Measurements from ENCODE around the gene ALOX5AP.
A peak's percentile ranks its signal among the peaks of the same experiment; 100 is the strongest.

The ALOX5AP gene

GRCh38 chr13:30802501-30802900, 67.2 kb downstream of the ALOX5AP start:
- no peak for DNase-seq

GRCh38 chr13:30802953-30803478, 67.7 kb downstream of the ALOX5AP start:
- peak; percentile 75 for DNase-seq

DNA sequence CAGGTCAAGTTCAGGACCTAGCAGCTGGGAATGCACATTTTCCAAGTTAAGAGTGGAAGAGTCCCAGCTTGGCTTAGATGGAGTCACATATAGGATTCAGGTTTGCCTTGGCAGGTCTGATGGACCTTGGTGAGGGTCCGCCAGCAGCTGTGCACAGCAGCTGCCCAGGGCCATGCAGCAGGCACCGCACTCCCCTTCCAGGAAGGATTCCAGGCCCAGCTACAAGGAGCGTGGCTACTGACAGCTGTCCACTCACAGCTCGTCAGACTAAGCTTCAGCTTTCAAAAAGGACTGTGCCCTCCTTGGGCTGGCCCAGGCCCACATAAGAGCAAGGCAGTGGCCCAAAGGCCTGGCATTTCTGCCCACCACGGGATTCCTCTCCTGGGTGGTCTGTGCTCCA, 68.4 kb downstream of the ALOX5AP start:
- DNase-seq, result no peak

DNA sequence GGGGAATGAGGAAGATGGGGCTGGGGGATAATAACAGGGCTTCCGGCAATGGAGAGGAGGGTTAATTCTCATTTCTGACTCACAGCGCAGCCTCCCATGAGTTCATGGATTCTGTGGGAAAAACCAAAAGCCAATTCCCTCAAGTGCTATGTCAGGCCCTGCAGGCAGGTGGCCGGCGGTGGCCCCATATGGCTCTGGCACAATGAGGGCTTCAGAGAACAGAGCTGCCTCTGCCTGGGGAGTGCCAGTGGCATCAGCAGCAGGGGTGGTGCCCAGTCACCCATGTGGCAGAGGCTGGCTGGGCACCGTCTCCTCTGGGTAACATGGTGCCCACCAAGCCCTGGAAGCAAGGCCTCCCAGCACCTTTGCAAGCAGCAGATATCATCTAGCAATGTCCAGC, 69.1 kb downstream of the ALOX5AP start:
- peak; percentile 65 for DNase-seq

DNA sequence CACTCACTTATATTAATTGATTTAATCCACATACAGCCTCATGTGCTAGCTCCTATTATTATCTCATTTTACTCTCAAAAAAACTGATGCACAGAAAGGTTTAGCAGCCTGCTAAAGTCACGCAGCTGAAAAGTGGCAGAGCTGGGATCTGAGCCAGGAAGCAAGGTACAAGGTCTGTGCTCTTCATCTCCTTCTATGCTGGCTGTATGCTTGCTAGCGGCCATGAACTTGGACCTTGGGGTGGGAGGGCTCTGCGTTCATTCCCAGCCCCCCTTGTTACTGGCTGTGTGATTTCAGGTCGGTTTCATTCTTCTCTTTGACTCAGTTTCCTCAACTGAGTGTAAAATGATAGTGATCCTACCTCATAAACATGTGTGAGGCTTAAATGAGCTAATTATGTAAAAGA, 69.8 kb downstream of the ALOX5AP start:
- no peak for DNase-seq

DNA sequence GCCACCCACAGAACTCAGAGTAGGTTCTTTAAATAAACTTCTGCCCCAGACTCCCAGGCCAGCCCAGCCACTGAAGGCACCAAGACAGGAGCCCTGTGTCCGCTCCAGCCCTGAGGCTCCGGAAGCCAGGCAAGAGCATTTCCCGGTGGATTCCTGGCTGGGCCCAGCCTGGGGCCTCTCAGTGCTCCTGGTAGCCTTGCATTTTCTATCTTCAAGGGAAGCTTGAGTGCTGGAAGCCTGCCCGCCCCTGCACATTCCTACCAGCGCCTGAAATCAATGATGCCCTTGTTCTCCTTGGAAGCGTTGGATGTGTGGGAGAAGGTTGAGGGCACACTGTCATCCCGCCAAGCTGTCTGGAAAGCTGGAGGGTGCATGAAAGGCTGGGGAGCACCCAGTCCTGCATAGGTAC, 70.3 kb downstream of the ALOX5AP start:
- DNase-seq, result no peak

DNA sequence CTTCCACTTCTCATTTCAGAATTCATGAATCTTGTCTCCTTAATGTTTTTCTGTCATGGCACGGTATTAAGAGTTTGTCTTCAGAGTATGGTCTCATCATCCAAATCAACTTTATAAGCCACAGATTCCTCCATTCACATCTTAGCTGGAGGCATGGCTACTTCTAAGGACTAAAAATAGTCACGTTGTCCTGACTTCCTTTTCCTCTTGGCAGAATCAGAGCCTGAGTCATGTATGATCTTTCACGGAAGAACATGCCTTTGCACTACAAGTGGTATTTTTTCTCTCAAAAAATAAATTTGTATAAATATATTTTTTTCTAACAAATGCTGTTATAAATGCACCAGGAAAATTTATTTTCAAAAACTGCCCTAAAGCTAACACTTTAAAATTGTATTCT, 71.4 kb downstream of the ALOX5AP start:
- no peak for DNase-seq

- no peak for DNase-seq
Measured at GRCh38 chr13:30807392-30807791, 72.0 kb downstream of the ALOX5AP start.

DNA sequence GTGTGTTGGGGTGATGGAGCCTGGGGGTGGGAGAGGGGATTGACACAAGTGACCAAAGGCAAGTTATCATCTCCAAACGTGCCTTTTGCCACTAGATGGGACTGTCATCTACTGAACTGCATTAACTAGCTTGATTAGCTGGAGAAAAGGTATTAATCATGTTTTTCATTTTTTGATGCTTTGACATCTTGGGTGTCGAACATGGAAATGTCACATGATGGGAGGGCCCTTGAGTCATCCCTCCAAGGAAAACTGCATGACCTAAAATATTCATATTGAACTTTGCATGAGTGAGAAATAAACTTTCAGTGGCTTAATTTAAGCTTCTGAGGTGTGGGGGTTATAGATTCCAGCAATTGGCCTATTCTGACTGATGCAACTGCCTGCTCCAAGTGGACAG, 73.3 kb downstream of the ALOX5AP start:
- no peak for DNase-seq

GRCh38 chr13:30809787-30810186, 74.4 kb downstream of the ALOX5AP start:
- DNase-seq, result no peak

DNA sequence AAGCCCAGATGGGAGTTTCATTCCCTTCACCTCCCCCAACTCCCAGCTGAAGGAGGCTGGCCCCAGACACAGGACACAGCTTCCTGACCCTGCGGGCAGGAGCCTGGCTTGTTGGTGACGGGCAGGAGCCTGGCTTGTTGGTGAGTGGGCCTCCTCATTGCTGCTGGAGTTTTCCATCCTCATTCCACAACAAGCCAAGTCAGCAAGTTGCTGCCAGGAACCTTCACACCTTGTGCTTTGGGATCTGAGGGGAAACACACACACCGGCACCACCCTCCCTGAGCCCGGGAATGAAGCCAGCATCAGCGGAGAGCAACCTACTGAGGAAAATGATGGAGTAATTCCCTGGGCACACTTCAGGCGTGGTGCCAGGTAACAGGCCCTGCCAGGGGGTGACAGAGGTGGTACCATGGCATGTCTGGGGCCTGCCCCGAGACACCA, 74.9 kb downstream of the ALOX5AP start:
- DNase-seq, result peak; percentile 70

DNA sequence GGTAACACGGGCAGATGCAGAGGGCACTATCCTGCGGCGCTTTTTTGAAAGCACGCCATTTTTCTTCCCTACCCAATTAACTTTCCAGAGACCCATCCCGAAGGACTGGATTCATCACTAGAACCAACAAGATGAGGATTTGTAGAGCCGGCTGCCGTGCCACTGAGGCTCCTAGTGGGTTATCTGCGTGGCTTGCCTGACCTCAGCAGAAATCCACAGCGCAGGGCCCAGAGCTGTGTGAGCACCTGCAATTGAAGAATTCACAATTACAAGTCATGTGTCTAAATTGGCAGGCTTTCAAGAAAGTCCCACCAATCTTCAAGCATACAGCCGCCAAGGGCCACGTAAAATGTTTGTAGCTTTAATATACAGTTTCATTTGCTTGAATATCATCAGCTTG, 75.5 kb downstream of the ALOX5AP start:
- peak; percentile 25 for DNase-seq
